Measurements from ENCODE around the gene CSTPP1. TPM values are rescaled to one million over a fixed set of nuclear protein-coding genes. Genes with fewer than 3 reads are reported as not detected.

Gene CSTPP1
- polyA plus RNA-seq, 4 donors, result 15.1 to 32.9 (median 20.5) TPM

DNA sequence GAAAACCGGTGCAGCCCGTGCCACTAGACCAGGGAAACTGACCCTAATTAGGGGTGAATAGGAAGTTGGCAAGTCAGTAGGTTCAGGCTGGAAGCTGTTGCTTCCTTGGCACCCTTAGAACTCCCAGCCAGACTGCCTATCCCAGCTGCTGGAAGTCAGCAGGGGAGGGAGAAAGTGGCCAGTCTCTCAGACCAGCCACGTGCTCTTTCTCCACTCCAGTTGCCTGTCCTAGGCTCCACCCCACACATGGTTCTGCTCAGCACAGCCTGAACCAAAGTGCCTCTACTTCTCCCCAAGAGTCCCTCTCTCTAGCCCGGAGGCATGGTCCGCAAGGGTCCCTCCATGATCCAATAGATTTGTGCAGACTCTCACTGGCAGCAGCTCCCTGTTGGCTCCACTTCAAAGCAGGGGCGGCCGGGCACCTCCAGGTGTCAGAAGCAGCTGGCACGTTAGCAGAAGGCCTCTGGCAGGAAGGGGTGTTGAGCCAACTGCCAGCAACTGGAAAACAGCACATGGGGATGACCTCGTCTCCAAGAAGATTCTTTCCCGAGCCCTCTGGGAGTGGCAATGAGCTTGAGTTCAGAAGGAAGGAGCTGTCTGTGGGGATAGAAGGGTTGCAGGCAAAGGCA, 212.5 kb downstream of the CSTPP1 start:
- Histone ChIP-seq H3K36me3 (ENCODE audit: control insufficient read depth in 3 of 3, insufficient read depth in 2 of 3, low read depth in 1 of 3, low read length in 3 of 3) (peaks cover 0 to 20% (median 0%) of the 10 kb centered on the region in 3 donors), H3K27me3 (ENCODE audit: control insufficient read depth in 3 of 3, insufficient read depth in 3 of 3, low read length in 3 of 3) (no peaks in the 10 kb centered on the region), H3K27ac (ENCODE audit: low read depth in 1 of 3, low read length in 2 of 3) (peak overlapping the region in 1 of 3 donors; percentile 17), H3K9me3 (ENCODE audit: control insufficient read depth in 2 of 2, insufficient read depth in 1 of 2, low read depth in 1 of 2, low read length in 1 of 2) (no peaks in the 10 kb centered on the region), H3K4me3 (ENCODE audit: low read depth in 1 of 3, low read length in 3 of 3) (no peak overlapping the region), H3K4me1 (ENCODE audit: control insufficient read depth in 3 of 3, insufficient read depth in 2 of 3, low read depth in 1 of 3, low read length in 2 of 3) (peaks cover 0 to 12% (median 7%) of the 10 kb centered on the region in 3 donors)
- FAIRE-seq, result no peak
- 16 to 50% (median 32%) methylated on average over 10 of the region's 10 CpGs for WGBS, 3 donors
- DNase-seq, result peak in 1 of 2 donors; percentile 41

DNA sequence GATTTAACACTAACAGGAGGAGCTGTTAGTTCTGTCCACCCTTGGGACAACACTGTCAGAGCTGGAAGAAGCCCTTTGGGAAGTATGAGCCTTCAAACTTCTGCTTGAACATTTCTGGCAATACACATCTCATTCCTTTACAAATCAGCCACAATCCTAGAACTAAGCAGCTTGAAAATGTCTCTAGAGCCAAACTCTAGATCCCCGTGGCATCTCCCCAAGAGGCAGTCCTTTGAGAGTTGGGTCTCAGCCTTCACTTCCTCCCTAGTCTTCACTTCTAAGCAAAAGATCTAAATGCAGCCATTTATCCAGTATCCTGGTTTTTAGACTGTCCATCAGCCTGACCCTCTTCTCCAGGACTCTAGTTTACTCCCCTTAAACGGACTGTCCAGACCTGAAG, 213.2 kb downstream of the CSTPP1 start:
- peaks cover 0 to 12% (median 7%) of the 10 kb centered on the region in 3 donors for H3K4me1 ChIP-seq (ENCODE audit: control insufficient read depth in 3 of 3, insufficient read depth in 2 of 3, low read depth in 1 of 3, low read length in 2 of 3)
- H3K27ac ChIP-seq (ENCODE audit: low read depth in 1 of 3, low read length in 2 of 3), result no peak overlapping the region
- 22 to 38% (median 29%) methylated on average over 2 of the region's 2 CpGs for WGBS, 3 donors
- no peak overlapping the region for H3K4me3 ChIP-seq (ENCODE audit: low read depth in 1 of 3, low read length in 3 of 3)
- H3K9me3 ChIP-seq (ENCODE audit: control insufficient read depth in 2 of 2, insufficient read depth in 1 of 2, low read depth in 1 of 2, low read length in 1 of 2), result no peaks in the 10 kb centered on the region
- H3K36me3 ChIP-seq (ENCODE audit: control insufficient read depth in 3 of 3, insufficient read depth in 2 of 3, low read depth in 1 of 3, low read length in 3 of 3), result peaks cover 0 to 27% (median 0%) of the 10 kb centered on the region in 3 donors
- H3K27me3 ChIP-seq (ENCODE audit: control insufficient read depth in 3 of 3, insufficient read depth in 3 of 3, low read length in 3 of 3), result no peaks in the 10 kb centered on the region
- no peak for FAIRE-seq
- DNase-seq, result no peak

DNA sequence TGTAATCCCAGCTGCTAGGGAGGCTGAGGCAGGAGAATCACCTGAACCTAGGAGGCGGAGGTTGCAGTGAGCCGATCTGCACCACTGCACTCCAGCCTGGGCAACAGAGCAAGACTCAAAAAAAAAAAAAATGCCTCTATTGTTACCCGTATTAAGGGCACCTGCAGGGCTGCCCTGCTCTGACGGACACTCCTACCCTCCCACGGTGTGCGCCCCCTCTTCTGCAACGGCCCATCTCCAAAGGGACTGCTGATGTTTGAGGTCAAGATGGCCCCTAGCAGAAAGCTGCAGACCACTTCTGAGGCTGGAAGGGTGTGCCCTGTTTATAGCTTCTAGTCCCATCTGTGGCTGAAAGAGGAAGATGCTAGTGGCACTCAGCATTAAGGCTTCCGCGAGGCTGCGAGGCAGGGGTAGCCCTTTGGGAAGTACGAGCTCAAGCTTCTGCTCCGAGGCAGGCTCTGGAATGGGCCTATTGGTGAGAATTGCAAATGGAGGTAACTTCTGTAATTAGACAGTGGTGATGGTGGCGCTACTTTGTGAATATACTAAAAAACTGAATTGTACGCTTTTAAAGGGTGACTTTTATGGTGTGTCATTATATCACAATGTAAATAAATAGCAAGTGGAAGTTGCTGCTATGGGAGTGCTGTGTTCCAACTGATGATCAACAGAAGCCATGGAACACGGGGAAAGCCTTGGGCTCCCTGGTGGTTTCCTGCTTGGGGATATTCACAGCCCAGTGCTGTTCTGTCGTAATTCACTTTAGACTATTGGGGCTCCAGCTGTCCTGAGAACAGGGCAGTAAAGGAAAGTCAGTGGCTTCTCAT, 215.8 kb downstream of the CSTPP1 start:
- Histone ChIP-seq H3K27ac (ENCODE audit: low read depth in 1 of 3, low read length in 2 of 3) (peak overlapping the region in 1 of 3 donors; percentile 32), H3K36me3 (ENCODE audit: control insufficient read depth in 3 of 3, insufficient read depth in 2 of 3, low read depth in 1 of 3, low read length in 3 of 3) (peaks cover 0 to 41% (median 0%) of the 10 kb centered on the region in 3 donors), H3K4me1 (ENCODE audit: control insufficient read depth in 3 of 3, insufficient read depth in 2 of 3, low read depth in 1 of 3, low read length in 2 of 3) (peaks cover 0 to 12% (median 7%) of the 10 kb centered on the region in 3 donors), H3K4me3 (ENCODE audit: low read depth in 1 of 3, low read length in 3 of 3) (no peak overlapping the region), H3K27me3 (ENCODE audit: control insufficient read depth in 3 of 3, insufficient read depth in 3 of 3, low read length in 3 of 3) (no peaks in the 10 kb centered on the region), H3K9me3 (ENCODE audit: control insufficient read depth in 2 of 2, insufficient read depth in 1 of 2, low read depth in 1 of 2, low read length in 1 of 2) (no peaks in the 10 kb centered on the region)
- DNase-seq (no peak), FAIRE-seq (no peak)
- WGBS, 3 donors, result 81 to 88% (median 84%) methylated on average over 16 of the region's 16 CpGs

DNA sequence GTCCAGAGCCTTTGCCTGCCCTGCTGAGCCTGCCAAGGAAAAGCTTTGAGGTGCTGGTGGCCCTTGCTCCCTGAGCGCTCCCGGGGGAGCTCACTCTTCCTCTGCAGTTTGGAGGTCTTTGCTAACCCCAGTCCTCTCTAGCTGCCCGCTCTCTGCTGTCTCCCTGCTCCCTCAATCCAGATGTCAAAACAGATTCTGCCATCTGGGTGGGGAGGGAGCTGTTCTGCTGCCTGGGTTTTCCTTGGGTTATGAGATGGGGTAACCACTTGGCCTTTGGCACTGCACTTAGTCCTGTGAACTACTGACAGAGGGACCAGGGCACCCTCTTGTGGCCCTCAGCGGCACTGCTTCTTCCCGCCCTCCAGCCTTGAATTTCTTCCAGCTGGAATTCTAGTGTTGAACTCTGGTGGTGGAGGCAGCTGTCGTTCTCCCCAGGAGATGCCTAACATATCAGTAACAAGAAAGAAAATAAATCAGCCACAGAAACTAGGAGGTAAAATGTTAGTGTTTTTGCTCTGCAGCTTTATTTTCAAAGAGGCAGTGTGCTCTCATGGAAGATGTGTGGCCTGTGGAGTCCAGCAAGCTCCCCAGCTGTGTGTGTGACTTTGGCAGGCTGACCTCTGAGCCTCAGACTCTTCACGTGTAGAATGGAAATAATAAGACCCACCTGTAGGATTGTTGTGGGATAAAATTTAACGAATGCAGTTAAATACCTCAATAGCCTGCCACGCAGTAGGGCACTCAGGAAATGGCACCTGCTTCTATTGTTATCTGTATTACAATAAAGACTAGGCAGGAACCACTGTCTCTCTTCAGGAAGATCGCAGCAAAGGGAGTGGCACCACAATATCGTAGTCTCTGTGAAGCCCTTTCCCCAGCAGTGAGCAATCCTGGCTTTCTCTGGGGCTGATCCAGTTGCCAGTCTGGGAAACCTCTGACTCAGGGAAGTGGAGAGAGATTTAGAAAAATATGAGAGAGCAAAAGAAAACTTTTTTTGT, 216.7 kb downstream of the CSTPP1 start:
- H3K27ac ChIP-seq (ENCODE audit: low read depth in 1 of 3, low read length in 2 of 3), result peak overlapping the region in 1 of 3 donors; percentile 32
- H3K4me1 ChIP-seq (ENCODE audit: control insufficient read depth in 3 of 3, insufficient read depth in 2 of 3, low read depth in 1 of 3, low read length in 2 of 3), result peaks cover 0 to 12% (median 7%) of the 10 kb centered on the region in 3 donors
- 24 to 37% (median 27%) methylated on average over 11 of the region's 11 CpGs for WGBS, 3 donors
- no peaks in the 10 kb centered on the region for H3K27me3 ChIP-seq (ENCODE audit: control insufficient read depth in 3 of 3, insufficient read depth in 3 of 3, low read length in 3 of 3)
- FAIRE-seq, result no peak
- H3K9me3 ChIP-seq (ENCODE audit: control insufficient read depth in 2 of 2, insufficient read depth in 1 of 2, low read depth in 1 of 2, low read length in 1 of 2), result no peaks in the 10 kb centered on the region
- peak; percentile 81 to 88 for DNase-seq
- peaks cover 0 to 42% (median 0%) of the 10 kb centered on the region in 3 donors for H3K36me3 ChIP-seq (ENCODE audit: control insufficient read depth in 3 of 3, insufficient read depth in 2 of 3, low read depth in 1 of 3, low read length in 3 of 3)
- no peak overlapping the region for H3K4me3 ChIP-seq (ENCODE audit: low read depth in 1 of 3, low read length in 3 of 3)

DNA sequence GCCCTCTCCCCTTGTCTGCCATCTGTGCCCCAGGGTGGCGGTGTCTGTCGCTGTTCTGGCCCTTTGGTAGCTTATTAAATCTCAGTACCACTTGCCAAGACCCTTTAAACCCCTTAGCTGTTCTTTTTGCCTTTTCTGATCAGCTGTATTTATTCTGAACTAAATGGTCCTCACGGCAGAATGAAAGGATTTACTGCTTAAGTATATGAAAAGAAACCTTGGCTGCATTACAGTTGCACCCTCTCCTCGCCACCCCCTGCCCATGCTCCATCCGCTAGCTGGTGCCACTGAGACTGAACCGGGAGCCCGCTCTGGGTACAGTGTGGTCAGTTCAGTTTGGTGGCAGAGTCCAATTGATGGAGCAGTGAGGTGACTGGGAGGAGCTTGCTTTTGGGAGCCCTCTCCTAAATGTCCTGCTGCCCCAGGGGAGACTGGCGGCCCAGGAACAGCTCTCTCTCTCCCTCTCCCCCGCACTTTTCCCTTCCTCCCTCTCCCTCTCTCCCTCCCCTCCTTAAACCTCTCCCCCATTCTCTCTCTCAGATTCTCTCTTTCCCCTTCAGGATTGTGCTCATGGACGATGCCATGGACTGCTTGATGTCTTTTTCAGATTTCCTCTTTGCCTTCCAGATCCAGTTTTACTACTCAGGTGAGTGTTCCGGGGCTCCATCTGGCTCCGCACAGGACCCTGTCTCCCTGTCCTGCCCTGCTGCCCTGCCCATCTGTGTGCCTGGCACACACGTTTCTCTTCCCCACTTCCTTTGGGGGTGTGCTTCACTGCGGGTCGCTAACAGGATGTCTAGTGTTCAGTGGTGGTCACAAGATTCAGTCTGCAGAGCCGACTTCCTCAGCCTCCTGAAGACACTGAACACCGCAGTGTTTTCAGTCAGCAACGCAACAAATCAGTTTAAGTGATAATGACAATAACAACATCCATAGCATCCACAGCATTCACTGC, 218.3 kb downstream of the CSTPP1 start:
- FAIRE-seq, result no peak
- Histone ChIP-seq H3K4me1 (ENCODE audit: control insufficient read depth in 3 of 3, insufficient read depth in 2 of 3, low read depth in 1 of 3, low read length in 2 of 3) (peaks cover 0 to 12% (median 2%) of the 10 kb centered on the region in 3 donors), H3K4me3 (ENCODE audit: low read depth in 1 of 3, low read length in 3 of 3) (no peak overlapping the region), H3K27me3 (ENCODE audit: control insufficient read depth in 3 of 3, insufficient read depth in 3 of 3, low read length in 3 of 3) (no peaks in the 10 kb centered on the region), H3K36me3 (ENCODE audit: control insufficient read depth in 3 of 3, insufficient read depth in 2 of 3, low read depth in 1 of 3, low read length in 3 of 3) (peaks cover 0 to 48% (median 0%) of the 10 kb centered on the region in 3 donors), H3K9me3 (ENCODE audit: control insufficient read depth in 2 of 2, insufficient read depth in 1 of 2, low read depth in 1 of 2, low read length in 1 of 2) (no peaks in the 10 kb centered on the region), H3K27ac (ENCODE audit: low read depth in 1 of 3, low read length in 2 of 3) (peak overlapping the region in 1 of 3 donors; percentile 2)
- peak in 1 of 2 donors; percentile 37 for DNase-seq
- 68 to 83% (median 70%) methylated on average over 18 of the region's 18 CpGs for WGBS, 3 donors

DNA sequence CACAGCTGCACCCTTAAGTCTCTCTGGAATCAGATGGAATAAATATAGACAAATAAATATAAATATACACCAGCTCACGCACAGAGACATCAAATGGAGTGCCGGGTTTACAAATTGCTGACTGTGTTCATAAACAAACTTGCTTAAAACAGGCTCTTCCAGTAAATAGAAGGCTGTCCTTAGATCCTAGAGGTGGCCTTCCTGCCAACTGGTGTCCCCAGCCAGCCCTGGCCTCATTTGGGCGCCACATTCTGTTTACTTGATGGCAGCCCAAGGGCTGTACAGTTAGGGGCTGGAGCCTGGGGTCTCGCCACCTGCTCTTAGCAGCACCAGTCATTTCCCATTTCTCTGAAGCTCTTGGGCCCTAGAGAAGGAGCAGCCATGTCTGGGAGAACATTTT, 219.3 kb downstream of the CSTPP1 start:
- H3K27ac ChIP-seq (ENCODE audit: low read depth in 1 of 3, low read length in 2 of 3), result no peak overlapping the region
- FAIRE-seq, result no peak
- H3K4me3 ChIP-seq (ENCODE audit: low read depth in 1 of 3, low read length in 3 of 3), result no peak overlapping the region
- 84 to 85% (median 85%) methylated on average over 4 of the region's 4 CpGs for WGBS, 3 donors
- H3K9me3 ChIP-seq (ENCODE audit: control insufficient read depth in 2 of 2, insufficient read depth in 1 of 2, low read depth in 1 of 2, low read length in 1 of 2), result no peaks in the 10 kb centered on the region
- no peak for DNase-seq
- peaks cover 0 to 12% (median 2%) of the 10 kb centered on the region in 3 donors for H3K4me1 ChIP-seq (ENCODE audit: control insufficient read depth in 3 of 3, insufficient read depth in 2 of 3, low read depth in 1 of 3, low read length in 2 of 3)
- peaks cover 0 to 52% (median 0%) of the 10 kb centered on the region in 3 donors for H3K36me3 ChIP-seq (ENCODE audit: control insufficient read depth in 3 of 3, insufficient read depth in 2 of 3, low read depth in 1 of 3, low read length in 3 of 3)
- no peaks in the 10 kb centered on the region for H3K27me3 ChIP-seq (ENCODE audit: control insufficient read depth in 3 of 3, insufficient read depth in 3 of 3, low read length in 3 of 3)

DNA sequence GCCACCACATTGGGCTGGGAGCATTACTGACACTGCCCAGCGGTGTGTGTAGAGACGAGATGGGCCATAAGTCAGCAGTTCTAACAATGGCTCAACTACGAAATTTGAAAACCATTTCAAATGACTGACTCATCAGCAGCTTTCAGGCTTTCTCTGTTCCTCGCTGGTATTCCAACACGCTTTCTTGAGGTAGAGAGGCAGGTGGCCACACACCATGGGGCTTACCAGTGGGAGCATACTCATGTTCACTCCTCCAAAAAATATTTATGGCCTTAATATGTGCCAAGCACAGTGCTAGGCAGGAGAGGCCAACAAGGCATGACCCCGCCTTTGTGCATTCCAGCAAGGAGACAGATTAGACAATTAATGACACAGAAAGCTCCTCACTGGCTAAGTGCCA, 219.8 kb downstream of the CSTPP1 start:
- H3K36me3 ChIP-seq (ENCODE audit: control insufficient read depth in 3 of 3, insufficient read depth in 2 of 3, low read depth in 1 of 3, low read length in 3 of 3), result peaks cover 0 to 52% (median 0%) of the 10 kb centered on the region in 3 donors
- H3K4me3 ChIP-seq (ENCODE audit: low read depth in 1 of 3, low read length in 3 of 3), result no peak overlapping the region
- H3K27ac ChIP-seq (ENCODE audit: low read depth in 1 of 3, low read length in 2 of 3), result no peak overlapping the region
- no peaks in the 10 kb centered on the region for H3K27me3 ChIP-seq (ENCODE audit: control insufficient read depth in 3 of 3, insufficient read depth in 3 of 3, low read length in 3 of 3)
- no peak for DNase-seq
- peaks cover 0 to 12% (median 2%) of the 10 kb centered on the region in 3 donors for H3K4me1 ChIP-seq (ENCODE audit: control insufficient read depth in 3 of 3, insufficient read depth in 2 of 3, low read depth in 1 of 3, low read length in 2 of 3)
- no peak for FAIRE-seq
- no peaks in the 10 kb centered on the region for H3K9me3 ChIP-seq (ENCODE audit: control insufficient read depth in 2 of 2, insufficient read depth in 1 of 2, low read depth in 1 of 2, low read length in 1 of 2)
- WGBS, 3 donors, result 88 to 93% (median 91%) methylated on average over 6 of the region's 6 CpGs

All from small intestine (tissue), 7 donors.